Left lung (tissue), 10 donors: ENCODE measurements around the gene MAB21L3. TPM values are rescaled to one million over a fixed set of nuclear protein-coding genes. Genes with fewer than 3 reads are reported as not detected.

ENCODE experiments used
- ATAC-seq: fragments of 200-7000 bp; cut with Tn5 transposase; one replicate; pipeline ENCODE4 v1.9.1; 2020; ENCODE audit warnings: moderate library complexity
- DNase-seq, 4 donors: peaks; one replicate each; pipeline ENCODE4 v3.0.0-alpha.2; 2013 to 2020
- H3K27ac ChIP-seq, 2 donors: fragments of 200-600 bp; sonication (generic) in 1 of 2; one replicate each; pipeline versions ENCODE4 v1.5.0 to v1.8.0; 2020 to 2021
- H3K27me3 ChIP-seq, 2 donors: fragments of 200-600 bp; sonication (generic) in 1 of 2; one replicate each; pipeline versions ENCODE4 v1.5.0 to v1.8.0; 2020 to 2021
- H3K36me3 ChIP-seq, 2 donors: fragments of 200-600 bp; sonication (generic) in 1 of 2; one replicate each; pipeline versions ENCODE4 v1.5.0 to v1.8.0; 2020 to 2021
- H3K4me1 ChIP-seq, 2 donors: fragments of 200-600 bp; one replicate each; pipeline ENCODE4 v1.8.0; 2021
- H3K4me3 ChIP-seq, 2 donors: fragments of 200-600 bp; sonication (generic) in 1 of 2; one replicate each; pipeline versions ENCODE4 v1.5.0 to v1.8.0; 2020 to 2021; ENCODE audit warnings: mild to moderate bottlenecking in 1 of 2
- H3K9me3 ChIP-seq, 2 donors: fragments of 200-600 bp; sonication (generic) in 1 of 2; one replicate each; pipeline versions ENCODE4 v1.5.0 to v1.8.0; 2020 to 2021
- CTCF ChIP-seq, 2 donors: fragments of 200-600 bp; sonication (generic) in 1 of 2; IDR thresholded peaks; one replicate each; pipeline versions ENCODE4 v1.5.0 to v1.8.0; 2021; ENCODE audit warnings: antibody characterized with exemption in 2 of 2
- intact Hi-C, 2 donors: fragments of 100-400 bp; cut with DNase I; formaldehyde crosslinking; loops; one replicate each; pipeline versions ENCODE4 v1.11.2 to v1.14.2; 2022
- polyA plus RNA-seq, 6 donors: library from polyadenylated mRNA; unstranded; fragments of 120-200 nt; gene quantifications; one replicate each; pipeline ENCODE4 v1.2.1, GENCODE V29; 2013; ENCODE audit not compliant: insufficient read length in 6 of 6
- total RNA-seq, 2 donors: library from RNA; stranded (reverse); fragmentation: NEBNext Ultra II Directional; extraction: Animal tissue kit (Norgen Biotek cat#: 25700); gene quantifications; one replicate each; pipeline ENCODE4 v1.2.1, GENCODE V29; 2021
- donor health status: DM: no; HTN: yes; CAD: no.
- donor health status: DM: no; HTN: no; CAD: no.

MAB21L3 gene
- total and polyA plus RNA-seq, 8 donors = 0.06 to 1.3 (median 0.17) TPM; not detected in 4

GRCh38 chr1:116067566-116067890 lies 43.7 kb upstream of the MAB21L3 start:
- Histone ChIP-seq H3K9me3 (no peaks in the 10 kb centered on the region), H3K4me3 (no peak overlapping the region), H3K4me1 (no peaks in the 10 kb centered on the region), H3K27me3 (no peaks in the 10 kb centered on the region), H3K27ac (peak overlapping the region in 1 of 2 donors; percentile 64), H3K36me3 (peaks cover 0 to 82% of the 10 kb centered on the region in 2 donors)
- no peak for TF ChIP-seq CTCF (IDR thresholded peaks at IDR 0.05)
- no peak for DNase-seq
- peak; percentile 55 for ATAC-seq
- intact Hi-C loops = no loop called here

GRCh38 chr1:116075575-116075974 lies 35.6 kb upstream of the MAB21L3 start:
- no peaks in the 10 kb centered on the region for H3K27me3 ChIP-seq
- DNase-seq (no peak), ATAC-seq (no peak)
- no peak for TF ChIP-seq CTCF (IDR thresholded peaks at IDR 0.05)
- no peaks in the 10 kb centered on the region for H3K4me1 ChIP-seq
- H3K36me3 ChIP-seq = peaks cover 0 to 33% of the 10 kb centered on the region in 2 donors
- H3K4me3 ChIP-seq = no peak overlapping the region
- intact Hi-C loops = no loop called here
- no peaks in the 10 kb centered on the region for H3K9me3 ChIP-seq
- no peak overlapping the region for H3K27ac ChIP-seq

- Histone ChIP-seq H3K27ac (no peak overlapping the region), H3K4me3 (no peak overlapping the region), H3K27me3 (no peaks in the 10 kb centered on the region), H3K4me1 (no peaks in the 10 kb centered on the region), H3K36me3 (peaks cover 0 to 29% of the 10 kb centered on the region in 2 donors), H3K9me3 (no peaks in the 10 kb centered on the region)
- TF ChIP-seq CTCF (IDR thresholded peaks at IDR 0.05) = no peak
- intact Hi-C loops = no loop called here
- ATAC-seq (no peak), DNase-seq (no peak)
Observed at GRCh38 chr1:116075990-116076389, 35.2 kb upstream of the MAB21L3 start.

GRCh38 chr1:116076831-116077230 lies 34.4 kb upstream of the MAB21L3 start:
- DNase-seq (no peak), ATAC-seq (no peak)
- TF ChIP-seq CTCF (IDR thresholded peaks at IDR 0.05) = no peak
- Histone ChIP-seq H3K4me3 (no peak overlapping the region), H3K36me3 (peaks cover 0 to 20% of the 10 kb centered on the region in 2 donors), H3K4me1 (no peaks in the 10 kb centered on the region), H3K27me3 (no peaks in the 10 kb centered on the region), H3K9me3 (no peaks in the 10 kb centered on the region), H3K27ac (no peak overlapping the region)
- intact Hi-C loops = no loop called here

- no peak for TF ChIP-seq CTCF (IDR thresholded peaks at IDR 0.05)
- Histone ChIP-seq H3K4me3 (no peak overlapping the region), H3K36me3 (peaks cover 0 to 21% of the 10 kb centered on the region in 2 donors), H3K4me1 (no peaks in the 10 kb centered on the region), H3K27ac (no peak overlapping the region), H3K9me3 (no peaks in the 10 kb centered on the region), H3K27me3 (no peaks in the 10 kb centered on the region)
- no peak for DNase-seq
- intact Hi-C loops = no loop called here
- ATAC-seq = no peak
Observed at GRCh38 chr1:116078699-116079223, 32.4 kb upstream of the MAB21L3 start.
